Activated T-cell treated with anti-CD3 and anti-CD28 coated beads, Interleukin-2, amount 50 U/mL, for 72 hours (primary cell): ENCODE data around the gene NR5A1. TPM values are rescaled to one million over a fixed set of nuclear protein-coding genes. Genes with fewer than 3 reads are reported as not detected.
A peak's percentile ranks its signal among the peaks of the same experiment; 100 is the strongest.

Experiments
- ATAC-seq, 2 donors: fragments of 150-1000 bp; cut with Tn5 transposase; replicated peaks in 1 of 2; 2 replicates each; pipeline ENCODE4 v1.10.0; 2021; ENCODE audit warnings: moderate library complexity in 2 of 2, mild to moderate bottlenecking in 1 of 2
- DNase-seq, 2 donors: peaks; one replicate each; pipeline ENCODE4 v3.0.0; 2021 to 2022; ENCODE audit warnings: mixed read lengths in 1 of 2
- H3K27ac Mint-ChIP-seq: one replicate; pipeline ENCODE4 v1.8.0; 2022; ENCODE audit warnings: mild to moderate bottlenecking, moderate library complexity, mixed read lengths
- H3K27me3 Mint-ChIP-seq: one replicate; pipeline ENCODE4 v1.8.0; 2022; ENCODE audit warnings: low read depth, mixed read lengths
- H3K36me3 Mint-ChIP-seq, 2 donors: one replicate each; pipeline ENCODE4 v1.8.0; 2022; ENCODE audit warnings: mixed read lengths in 2 of 2, mild to moderate bottlenecking in 1 of 2; ENCODE audit not compliant: insufficient read depth in 2 of 2
- H3K4me1 Mint-ChIP-seq: one replicate; pipeline ENCODE4 v1.8.0; 2022; ENCODE audit warnings: low read depth, mixed read lengths
- H3K4me3 Mint-ChIP-seq, 2 donors: one replicate each; pipeline ENCODE4 v1.8.0; 2022; ENCODE audit warnings: mild to moderate bottlenecking in 2 of 2, mixed read lengths in 2 of 2, moderate library complexity in 2 of 2
- H3K9me3 Mint-ChIP-seq, 2 donors: one replicate each; pipeline ENCODE4 v1.8.0; 2022; ENCODE audit warnings: mixed read lengths in 2 of 2
- total RNA-seq, 2 donors: library from RNA; stranded (reverse); gene quantifications; one replicate each; pipeline ENCODE4 v1.2.3, GENCODE V29; 2022

The NR5A1 gene
- total RNA-seq, 2 donors from 2014 or later: 0.07 TPM; not detected in 1

DNA sequence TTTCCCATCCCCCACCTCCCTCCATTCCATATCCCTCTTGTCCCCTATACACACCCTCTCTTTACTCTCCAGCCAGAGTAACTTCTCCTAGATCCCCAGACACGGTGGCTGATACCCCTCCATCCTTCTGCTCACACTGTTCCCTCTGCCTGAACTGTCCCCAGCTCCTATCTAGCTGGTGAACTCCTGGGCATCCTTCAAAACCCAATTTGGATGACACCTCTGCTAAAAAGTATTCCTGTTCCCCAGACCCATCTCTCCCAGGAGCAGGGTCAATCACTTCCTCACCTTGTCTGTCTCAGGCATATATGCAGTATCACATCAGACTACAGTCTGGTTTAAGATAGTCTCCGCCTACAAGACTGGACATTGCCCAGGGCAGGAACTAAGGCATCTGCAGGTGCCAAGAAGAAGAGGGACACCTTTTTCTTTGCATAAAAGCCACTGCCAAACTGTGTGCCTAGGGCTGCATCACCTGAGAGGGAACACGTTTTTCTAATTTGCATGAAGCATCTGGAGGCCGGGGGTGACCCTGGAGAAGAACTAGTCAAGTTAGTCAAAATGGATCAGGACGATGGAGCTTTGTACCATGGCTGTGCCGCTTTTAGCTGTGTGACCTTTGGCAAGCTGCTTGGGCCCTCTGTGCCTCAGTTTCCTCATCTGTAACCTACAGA lies 27.1 kb downstream of the NR5A1 start:
- Mint-ChIP-seq H3K4me1 (no peaks in the 10 kb centered on the region), H3K27me3 (peaks cover 7% of the 10 kb centered on the region), H3K36me3 (no peaks in the 10 kb centered on the region), H3K9me3 (peaks cover 0 to 1% of the 10 kb centered on the region in 2 donors), H3K27ac (no peak overlapping the region), H3K4me3 (no peak overlapping the region)
- ATAC-seq: no peak
- DNase-seq: no peak

DNA sequence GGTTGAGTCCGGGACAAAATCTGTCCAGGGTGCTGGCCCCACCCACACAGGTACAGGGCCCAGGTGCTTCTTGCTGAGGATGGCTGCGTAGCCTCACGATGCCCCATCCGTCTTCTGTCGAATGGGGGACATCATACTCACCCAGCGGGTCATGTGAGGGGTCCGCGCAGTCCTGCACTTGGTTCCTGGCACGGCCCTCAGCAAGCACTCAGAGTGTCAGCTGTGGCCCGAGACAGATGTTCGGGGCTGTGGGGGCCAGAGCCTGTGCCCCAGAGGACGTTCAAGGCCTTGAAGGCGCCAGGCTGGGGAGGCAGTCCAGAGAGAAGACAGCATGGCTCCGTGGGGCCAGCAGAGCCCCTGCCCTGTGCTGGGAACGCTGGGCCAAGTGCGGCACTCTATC lies 27.8 kb downstream of the NR5A1 start:
- peaks cover 0 to 1% of the 10 kb centered on the region in 2 donors for H3K9me3 Mint-ChIP-seq

GRCh38 chr9:124478354-124478753 lies 28.8 kb downstream of the NR5A1 start:
- Mint-ChIP-seq H3K27me3 (peaks cover 7% of the 10 kb centered on the region), H3K4me1 (no peaks in the 10 kb centered on the region), H3K4me3 (peak overlapping the region in 1 of 2 donors; percentile 17), H3K36me3 (no peaks in the 10 kb centered on the region), H3K27ac (no peak overlapping the region), H3K9me3 (peaks cover 0 to 1% of the 10 kb centered on the region in 2 donors)
- no peak for DNase-seq
- ATAC-seq: no peak

More for the DNA sequence above, 27.8 kb downstream of the NR5A1 start:
- Mint-ChIP-seq H3K36me3 (no peaks in the 10 kb centered on the region), H3K4me1 (no peaks in the 10 kb centered on the region), H3K27me3 (peaks cover 7% of the 10 kb centered on the region), H3K4me3 (no peak overlapping the region), H3K27ac (no peak overlapping the region)
- no peak for ATAC-seq
- DNase-seq: no peak

- DNase-seq (no peak), ATAC-seq (no peak)
- peaks cover 7% of the 10 kb centered on the region for H3K27me3 Mint-ChIP-seq
- no peak overlapping the region for H3K4me3 Mint-ChIP-seq
- no peak overlapping the region for H3K27ac Mint-ChIP-seq
- H3K36me3 Mint-ChIP-seq: no peaks in the 10 kb centered on the region
- H3K4me1 Mint-ChIP-seq: no peaks in the 10 kb centered on the region
- H3K9me3 Mint-ChIP-seq: no peaks in the 10 kb centered on the region
These were observed 29.4 kb downstream of the NR5A1 start for GRCh38 chr9:124477648-124478285.

- no peak for ATAC-seq
- no peak overlapping the region for H3K4me3 Mint-ChIP-seq
- DNase-seq: no peak
- peaks cover 7% of the 10 kb centered on the region for H3K27me3 Mint-ChIP-seq
- H3K4me1 Mint-ChIP-seq: no peaks in the 10 kb centered on the region
- H3K9me3 Mint-ChIP-seq: no peaks in the 10 kb centered on the region
- H3K36me3 Mint-ChIP-seq: no peaks in the 10 kb centered on the region
- no peak overlapping the region for H3K27ac Mint-ChIP-seq
These were observed 30.0 kb downstream of the NR5A1 start for GRCh38 chr9:124477211-124477647.

DNA sequence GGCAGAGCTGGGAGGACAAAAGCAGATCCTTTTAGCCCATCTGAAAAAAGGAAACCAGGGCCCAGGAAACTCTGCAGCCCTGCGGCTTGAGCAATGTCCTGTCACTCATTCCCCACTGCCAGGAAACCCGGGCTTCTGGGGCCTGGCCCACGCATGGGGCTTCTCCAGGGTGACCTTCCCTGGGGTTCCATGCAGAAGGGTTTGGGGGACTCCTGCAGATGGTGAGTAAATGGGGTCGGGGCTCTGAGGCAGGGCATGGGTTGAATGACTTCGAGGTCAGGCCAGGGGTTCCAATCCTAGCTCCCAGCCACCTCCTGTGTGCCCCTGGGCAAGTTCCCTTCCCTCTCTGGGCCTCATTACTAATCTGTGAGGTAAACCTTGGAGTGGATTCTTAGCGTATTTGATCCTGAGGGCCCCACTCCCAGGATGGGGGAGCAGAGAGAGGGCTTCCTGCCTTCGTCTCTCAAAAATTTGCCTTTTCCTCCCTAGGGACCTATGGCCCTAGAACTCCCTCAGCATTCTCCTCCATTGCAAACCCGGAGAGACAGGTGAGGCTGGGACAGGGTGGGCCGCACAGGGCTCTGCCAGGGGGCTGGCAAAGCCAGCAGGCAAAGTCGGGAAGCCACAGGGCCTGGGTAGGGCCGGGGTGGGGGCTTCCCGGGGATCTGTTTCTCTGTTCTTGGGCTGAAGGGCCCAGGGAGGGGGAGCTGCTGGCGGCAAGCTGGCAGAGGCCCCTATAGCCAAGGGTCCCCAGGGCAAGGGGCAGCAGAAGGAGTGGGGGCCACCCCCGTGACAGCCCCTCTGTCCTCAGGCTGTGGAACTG lies 31.1 kb downstream of the NR5A1 start:
- Mint-ChIP-seq H3K27me3 (peaks cover 7% of the 10 kb centered on the region), H3K9me3 (no peaks in the 10 kb centered on the region), H3K27ac (no peak overlapping the region), H3K4me1 (no peaks in the 10 kb centered on the region), H3K4me3 (no peak overlapping the region), H3K36me3 (no peaks in the 10 kb centered on the region)
- ATAC-seq: no peak
- no peak for DNase-seq

DNA sequence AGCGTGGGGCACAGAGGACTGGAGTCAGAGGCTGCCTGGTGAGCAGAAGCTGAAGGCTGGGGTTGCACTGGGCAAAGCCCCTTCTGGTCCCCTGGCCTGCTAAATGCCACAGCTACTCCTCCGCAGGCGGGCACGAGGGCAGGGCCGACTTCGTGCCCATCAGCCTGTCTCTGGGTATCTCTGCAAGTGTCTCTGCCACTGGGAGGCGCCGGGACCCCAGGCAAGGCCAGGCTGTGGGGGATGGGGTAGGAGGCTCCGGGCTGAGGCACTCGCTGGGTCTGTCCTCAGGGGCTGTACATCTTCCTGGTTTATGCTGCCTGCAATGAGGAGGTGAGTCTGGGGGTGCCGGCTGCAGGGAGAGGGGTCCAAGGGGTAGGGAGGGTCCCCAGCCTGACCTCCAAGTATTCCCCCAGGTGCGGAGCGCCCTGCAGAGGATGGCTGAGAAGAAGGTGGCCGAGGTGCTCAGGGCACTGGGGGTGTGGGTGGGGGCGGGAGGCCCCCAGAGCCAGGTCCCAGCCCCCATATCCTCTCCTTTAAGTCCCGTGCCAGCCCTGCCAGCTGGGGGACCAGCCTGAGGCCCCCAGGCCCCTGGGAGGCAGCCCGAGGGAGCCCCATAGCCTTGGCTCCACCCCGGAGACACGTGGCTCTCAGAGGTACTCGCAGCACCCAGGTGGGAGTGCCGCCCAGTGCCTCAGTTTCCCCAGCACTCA lies 31.9 kb downstream of the NR5A1 start:
- no peak for ATAC-seq
- H3K27ac Mint-ChIP-seq: no peak overlapping the region
- no peaks in the 10 kb centered on the region for H3K9me3 Mint-ChIP-seq
- no peak overlapping the region for H3K4me3 Mint-ChIP-seq
- DNase-seq: no peak
- H3K4me1 Mint-ChIP-seq: no peaks in the 10 kb centered on the region
- no peaks in the 10 kb centered on the region for H3K36me3 Mint-ChIP-seq
- peaks cover 6% of the 10 kb centered on the region for H3K27me3 Mint-ChIP-seq

- Mint-ChIP-seq H3K4me3 (no peak overlapping the region), H3K9me3 (no peaks in the 10 kb centered on the region), H3K27me3 (no peaks in the 10 kb centered on the region), H3K27ac (no peak overlapping the region), H3K36me3 (no peaks in the 10 kb centered on the region), H3K4me1 (no peaks in the 10 kb centered on the region)
- ATAC-seq: no peak
- no peak for DNase-seq
These were observed 33.0 kb downstream of the NR5A1 start for GRCh38 chr9:124474151-124474550.

DNA sequence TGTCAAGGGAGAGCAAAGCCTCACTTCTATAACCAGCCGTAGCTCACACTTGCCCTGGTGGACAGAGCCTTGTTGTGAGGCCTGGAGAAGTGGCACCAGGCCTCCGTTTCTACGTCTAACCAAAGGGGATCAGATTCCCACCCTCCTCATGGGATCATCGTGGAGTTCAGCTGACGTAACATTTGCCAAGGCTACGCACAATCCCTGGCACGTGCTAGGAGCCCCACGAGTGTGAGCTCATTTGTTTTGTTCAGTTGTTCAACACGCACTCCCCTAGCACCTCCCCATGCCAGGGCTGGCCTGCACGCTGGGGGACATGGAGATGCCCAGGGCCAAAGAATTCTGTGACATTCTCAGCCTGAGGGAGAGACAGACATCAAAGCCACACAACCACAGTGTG lies 33.9 kb downstream of the NR5A1 start:
- H3K27ac Mint-ChIP-seq: no peak overlapping the region
- H3K27me3 Mint-ChIP-seq: no peaks in the 10 kb centered on the region
- no peaks in the 10 kb centered on the region for H3K4me1 Mint-ChIP-seq
- H3K36me3 Mint-ChIP-seq: no peaks in the 10 kb centered on the region
- no peaks in the 10 kb centered on the region for H3K9me3 Mint-ChIP-seq
- DNase-seq (no peak), ATAC-seq (no peak)
- no peak overlapping the region for H3K4me3 Mint-ChIP-seq

- no peak for DNase-seq
- no peak for ATAC-seq
- Mint-ChIP-seq H3K4me1 (no peaks in the 10 kb centered on the region), H3K27ac (no peak overlapping the region), H3K9me3 (no peaks in the 10 kb centered on the region), H3K36me3 (no peaks in the 10 kb centered on the region), H3K4me3 (no peak overlapping the region), H3K27me3 (no peaks in the 10 kb centered on the region)
These were observed 34.4 kb downstream of the NR5A1 start for GRCh38 chr9:124472770-124473169.

DNA sequence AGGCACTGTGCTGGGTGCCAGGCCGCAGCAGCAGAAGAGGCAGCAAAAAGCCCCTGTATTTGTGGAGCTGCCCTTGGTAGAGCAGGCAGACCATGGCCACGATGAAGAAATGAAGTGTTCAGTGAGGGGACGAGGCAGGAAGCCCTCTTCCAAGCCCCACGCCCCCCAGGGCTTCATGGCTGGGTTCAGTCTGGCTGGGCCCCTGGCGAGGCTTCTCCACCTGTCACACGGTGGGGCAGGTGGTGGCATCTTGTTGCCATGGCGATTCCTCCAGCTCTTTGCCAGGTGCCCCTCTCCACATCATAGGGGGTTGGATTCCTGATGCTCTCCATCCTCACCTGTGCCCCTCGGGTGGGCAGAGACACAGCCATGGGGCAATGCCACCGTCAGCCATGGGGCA lies 35.4 kb downstream of the NR5A1 start:
- DNase-seq: no peak
- no peaks in the 10 kb centered on the region for H3K36me3 Mint-ChIP-seq
- no peak overlapping the region for H3K27ac Mint-ChIP-seq
- H3K27me3 Mint-ChIP-seq: no peaks in the 10 kb centered on the region
- no peaks in the 10 kb centered on the region for H3K9me3 Mint-ChIP-seq
- no peaks in the 10 kb centered on the region for H3K4me1 Mint-ChIP-seq
- ATAC-seq: no peak
- no peak overlapping the region for H3K4me3 Mint-ChIP-seq

DNA sequence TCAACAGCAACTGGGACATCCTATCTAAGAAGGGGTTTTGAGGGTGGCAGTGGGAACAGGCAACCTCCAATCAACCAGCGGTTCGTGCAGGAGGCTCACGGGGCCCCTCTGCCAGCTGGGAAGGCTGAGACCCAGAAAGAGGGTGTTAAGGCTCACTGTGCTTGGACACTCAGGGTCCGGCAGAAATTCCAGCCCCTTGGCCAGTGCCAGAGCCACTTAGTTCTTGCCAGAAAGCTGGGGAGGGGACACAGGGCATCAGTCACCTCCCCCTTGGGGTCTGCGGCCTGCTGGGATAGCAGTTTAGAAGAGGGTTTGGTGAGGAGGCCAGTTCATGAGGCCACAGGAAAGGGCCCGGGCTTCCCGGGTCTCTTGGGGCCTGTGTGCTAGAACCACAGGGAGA lies 36.5 kb downstream of the NR5A1 start:
- H3K36me3 Mint-ChIP-seq: no peaks in the 10 kb centered on the region
- H3K4me1 Mint-ChIP-seq: no peaks in the 10 kb centered on the region
- DNase-seq (no peak), ATAC-seq (no peak)
- no peak overlapping the region for H3K27ac Mint-ChIP-seq
- H3K9me3 Mint-ChIP-seq: no peaks in the 10 kb centered on the region
- H3K4me3 Mint-ChIP-seq: no peak overlapping the region
- no peaks in the 10 kb centered on the region for H3K27me3 Mint-ChIP-seq

- no peaks in the 10 kb centered on the region for H3K36me3 Mint-ChIP-seq
- peaks cover 1% of the 10 kb centered on the region for H3K27me3 Mint-ChIP-seq
These were observed 36.9 kb downstream of the NR5A1 start for GRCh38 chr9:124470306-124470705.

More at GRCh38 chr9:124470306-124470705, 36.9 kb downstream of the NR5A1 start:
- Mint-ChIP-seq H3K27ac (no peak overlapping the region), H3K9me3 (no peaks in the 10 kb centered on the region), H3K4me1 (no peaks in the 10 kb centered on the region), H3K4me3 (no peak overlapping the region)
- DNase-seq (no peak), ATAC-seq (no peak)
